Limb (tissue), 2 donors: ENCODE data around the gene ZG16B.

Experiments used
- DNase-seq, 2 donors: peaks; one replicate each; pipeline ENCODE4 v3.0.0-alpha.2; 2016; ENCODE audit errors: extremely low spot score in 2 of 2

ZG16B gene

DNA sequence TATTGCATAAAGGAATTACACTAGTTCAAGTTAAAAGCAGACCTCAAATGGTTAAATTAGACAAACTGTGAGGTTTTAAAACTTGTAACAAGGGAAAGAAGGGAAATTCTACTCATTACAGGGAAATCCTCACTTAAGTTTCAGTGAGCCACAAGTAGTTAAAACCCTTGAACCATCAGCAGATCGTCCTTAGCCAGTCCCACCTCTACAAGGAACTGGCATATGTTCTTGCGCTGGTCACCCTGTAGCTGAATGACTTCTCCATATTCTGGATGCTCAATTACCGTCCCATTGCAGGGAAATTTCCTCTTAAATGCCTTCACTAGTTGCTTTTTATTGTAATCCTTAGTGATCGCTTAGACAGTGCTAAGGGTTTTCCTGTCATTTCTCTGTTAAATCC, 7.6 kb upstream of the ZG16B start:
- DNase-seq = no peak

DNA sequence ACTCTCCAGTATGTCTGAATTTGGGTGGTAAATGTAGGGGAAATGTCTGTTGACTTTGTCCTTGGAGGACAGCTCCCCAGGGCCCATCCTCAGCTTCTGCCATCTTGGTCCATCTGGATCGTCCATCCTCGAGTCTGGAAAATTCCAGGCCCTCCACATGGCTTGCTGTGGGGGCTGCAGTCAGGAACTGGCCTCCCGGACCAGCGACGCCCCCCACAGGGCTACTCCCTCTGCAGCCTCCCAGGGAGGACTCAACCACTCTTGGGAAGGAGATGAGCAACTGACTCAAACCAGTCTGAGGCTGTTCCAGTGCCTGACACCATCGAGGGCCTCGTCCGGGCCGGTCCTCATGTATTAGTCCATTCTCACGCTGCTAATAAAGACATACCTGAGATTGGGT, 5.5 kb upstream of the ZG16B start:
- DNase-seq = no peak

DNA sequence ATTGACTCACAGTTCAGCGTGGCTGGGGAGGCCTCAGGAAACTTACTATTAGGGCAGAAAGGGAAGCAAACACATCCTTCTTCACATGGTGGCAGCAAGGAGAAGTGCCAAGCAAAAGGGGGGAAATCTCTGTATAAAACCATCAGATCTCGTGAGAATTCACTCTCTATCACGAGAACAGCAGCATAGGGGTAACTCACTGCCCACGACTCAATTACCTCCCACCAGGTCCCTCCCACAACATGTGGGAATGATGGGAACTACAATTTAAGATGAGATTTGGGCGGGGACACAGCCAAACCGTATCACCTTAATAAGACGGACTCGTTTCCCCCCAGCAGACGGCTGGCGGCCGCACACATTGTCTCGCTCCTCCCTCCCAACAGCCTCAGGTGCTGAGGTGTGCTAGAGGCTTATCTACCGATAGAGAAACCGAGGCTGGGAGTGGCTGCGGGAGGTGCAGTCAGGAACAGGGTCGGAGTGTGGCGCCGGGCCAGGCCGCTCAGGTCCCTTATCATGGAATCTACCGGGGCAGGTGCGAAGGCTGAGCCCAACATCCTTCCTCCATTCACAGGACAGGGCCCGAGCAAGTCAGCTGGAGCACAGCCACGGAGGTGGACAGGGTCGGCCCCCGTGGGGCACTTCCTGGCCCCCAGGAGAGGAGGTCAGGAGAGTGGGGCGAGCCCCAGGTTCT, 4.9 kb upstream of the ZG16B start:
- DNase-seq = no peak

DNA sequence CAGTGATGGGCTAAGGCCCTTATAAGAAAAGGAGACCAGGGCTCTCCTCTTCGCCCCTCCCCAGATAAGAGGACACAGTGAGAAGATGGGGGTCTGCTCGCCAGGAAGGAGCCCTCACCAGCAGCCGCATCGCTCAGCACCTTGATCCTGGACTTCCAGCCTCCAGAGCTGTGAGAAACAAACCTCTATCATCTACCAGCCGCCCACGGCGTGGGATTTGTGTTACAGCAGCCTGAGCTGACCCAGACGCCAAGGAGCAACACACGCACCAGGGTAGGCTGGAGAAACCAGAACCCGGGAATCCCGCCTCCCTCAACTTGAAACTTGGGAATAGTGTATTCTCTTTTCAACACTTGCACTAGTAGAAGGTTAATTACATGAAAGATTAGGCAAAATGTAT, 4.2 kb upstream of the ZG16B start:
- DNase-seq = no peak

DNA sequence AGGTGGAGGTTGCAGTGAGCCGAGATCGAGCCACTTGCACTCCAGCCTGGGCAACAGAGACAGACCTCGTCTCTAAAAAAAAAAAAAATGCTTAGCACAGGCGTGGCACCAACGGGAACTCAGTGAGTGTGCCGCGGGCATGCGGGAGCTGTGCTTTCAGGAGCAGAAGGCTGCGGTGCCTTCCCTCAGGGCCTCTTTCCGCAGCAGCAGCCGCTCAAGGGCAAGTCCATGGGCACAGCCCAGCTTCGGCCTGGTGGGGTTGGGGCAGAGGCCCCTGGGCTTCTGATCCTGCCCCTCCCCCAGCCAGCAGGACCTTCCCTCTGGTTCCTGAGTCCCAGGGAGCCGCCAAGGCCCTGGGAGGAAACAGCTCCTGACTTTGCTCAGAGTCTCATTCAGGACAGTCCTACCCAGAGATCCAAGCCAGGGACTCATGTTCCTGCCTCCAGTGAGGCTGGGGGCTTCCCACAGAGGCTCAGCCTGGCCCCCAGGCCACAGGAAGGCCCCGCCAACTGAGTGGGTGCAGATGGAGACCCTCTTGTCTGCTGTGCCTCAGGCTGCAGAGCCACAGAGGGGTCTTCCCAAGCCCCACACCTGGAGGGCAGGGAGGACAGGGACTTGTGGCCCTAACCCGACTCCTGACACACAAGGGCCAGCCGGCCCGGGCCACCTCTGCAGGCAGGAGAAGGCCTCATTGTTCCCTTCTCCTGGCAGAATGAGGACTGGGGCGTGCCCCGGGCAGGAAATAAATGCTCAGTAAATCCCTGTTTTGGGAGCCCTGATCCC, 3.3 kb upstream of the ZG16B start:
- no peak for DNase-seq

DNA sequence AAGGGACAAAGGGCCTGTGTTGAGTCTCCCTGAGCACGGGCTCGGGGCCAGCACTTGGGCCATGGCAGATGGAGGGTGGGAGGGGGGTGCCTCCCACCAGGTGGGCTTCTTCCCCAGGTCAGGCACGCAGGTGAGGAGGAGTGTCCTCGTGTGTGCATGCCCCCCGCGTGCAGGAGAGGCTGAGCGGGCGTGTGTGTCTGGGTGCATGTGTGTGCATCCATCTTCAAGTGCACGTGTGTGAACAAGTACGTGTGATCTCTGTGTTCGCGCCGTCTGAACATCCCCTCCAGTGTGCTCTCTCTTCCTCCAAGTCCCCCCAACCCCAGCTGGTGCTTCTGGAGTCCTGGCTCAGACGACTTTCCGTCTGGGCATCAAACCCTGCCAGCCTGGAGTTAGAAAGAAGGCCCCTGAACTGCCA, 2.7 kb upstream of the ZG16B start:
- no peak for DNase-seq

DNA sequence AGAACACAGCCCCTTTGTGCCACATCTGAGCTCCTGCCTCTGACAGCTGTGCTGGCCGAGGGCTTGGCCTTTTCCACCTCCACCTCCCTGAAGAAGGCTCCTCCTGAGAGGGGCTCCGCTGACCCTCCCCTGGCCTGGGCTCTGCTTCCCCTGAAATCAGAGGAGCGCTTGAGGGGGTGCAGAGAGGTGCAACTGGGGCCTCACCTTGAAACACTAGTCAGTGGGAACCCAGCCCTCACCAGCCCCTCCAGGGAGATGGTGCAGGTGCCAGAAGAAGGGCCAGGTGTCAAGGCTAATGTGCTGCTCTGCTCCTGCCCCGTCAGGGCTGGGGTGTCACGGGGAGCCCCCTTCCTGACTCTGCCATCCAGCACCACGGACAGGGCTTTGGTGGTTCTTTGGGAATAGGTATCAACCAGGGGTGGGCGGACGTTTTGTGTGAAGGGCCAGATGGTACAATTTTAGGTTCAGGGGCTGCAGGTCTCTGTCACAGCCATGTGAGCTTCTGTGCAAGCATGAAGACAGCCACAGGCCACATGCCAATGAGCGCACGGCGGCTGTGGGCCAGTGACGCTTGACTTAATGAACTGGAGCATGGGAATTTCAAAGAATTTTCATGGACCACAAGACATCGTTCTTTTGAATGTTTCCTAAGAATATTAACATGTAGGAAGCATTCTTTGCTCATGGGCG, 2.1 kb upstream of the ZG16B start:
- no peak for DNase-seq

DNA sequence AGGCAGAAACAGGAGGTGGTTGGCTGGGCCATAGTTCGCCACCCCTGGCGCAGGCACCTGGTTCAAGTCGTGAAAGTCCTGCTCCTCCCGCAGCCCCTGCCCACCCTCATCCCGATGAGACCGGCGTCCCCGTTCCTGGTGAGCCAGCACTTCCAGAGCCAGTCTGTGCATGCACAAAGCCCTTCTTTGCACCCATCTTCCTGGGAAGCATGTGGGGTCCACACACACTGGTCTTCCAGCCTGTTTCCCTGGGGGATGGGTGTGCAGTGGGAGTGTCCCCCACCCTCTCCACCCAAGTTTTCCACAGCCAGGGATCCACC, 1.6 kb upstream of the ZG16B start:
- no peak for DNase-seq

DNA sequence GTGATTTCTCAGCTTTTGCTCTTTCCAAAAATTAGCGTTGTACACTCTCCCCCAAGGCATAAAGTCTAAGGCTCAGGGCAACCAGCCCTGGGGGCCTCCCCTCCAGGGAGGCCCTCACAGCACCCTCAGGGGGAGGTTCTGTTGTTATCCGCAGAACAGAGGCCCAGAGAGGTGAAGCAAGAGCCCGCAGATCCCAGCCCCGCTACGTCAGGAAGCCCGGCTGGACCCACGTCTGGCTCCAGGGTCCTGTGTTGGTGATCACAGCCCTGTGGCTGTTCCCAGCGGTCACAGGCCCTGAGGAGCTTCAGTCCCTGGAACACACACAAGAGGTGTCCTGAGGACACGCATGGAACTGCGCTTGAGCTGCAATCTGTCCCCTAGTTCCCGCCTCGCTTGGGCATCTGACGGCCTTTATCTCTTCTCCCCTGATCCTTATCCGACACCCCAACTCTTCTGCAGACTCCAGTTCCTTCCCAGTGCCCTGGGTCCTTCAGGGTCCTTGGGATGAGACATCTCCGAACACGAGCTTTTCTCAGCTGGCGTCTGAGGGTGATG, 1.1 kb upstream of the ZG16B start:
- DNase-seq = no peak

DNA sequence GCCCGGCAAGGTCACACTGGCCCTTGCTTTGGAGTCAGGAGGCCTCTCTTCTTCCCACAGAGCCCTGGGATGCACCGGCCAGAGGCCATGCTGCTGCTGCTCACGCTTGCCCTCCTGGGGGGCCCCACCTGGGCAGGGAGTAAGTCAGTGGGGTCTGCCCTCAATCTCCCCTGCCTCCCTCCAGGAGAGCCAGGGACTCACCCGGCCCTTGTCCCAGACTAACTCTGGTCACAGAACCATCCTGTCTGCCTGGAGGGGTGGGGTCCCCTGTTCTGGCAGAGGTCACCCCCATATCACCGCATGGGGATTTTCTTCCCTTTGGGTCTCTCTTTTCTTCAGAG, 222 bp downstream of the ZG16B start:
- DNase-seq = no peak

DNA sequence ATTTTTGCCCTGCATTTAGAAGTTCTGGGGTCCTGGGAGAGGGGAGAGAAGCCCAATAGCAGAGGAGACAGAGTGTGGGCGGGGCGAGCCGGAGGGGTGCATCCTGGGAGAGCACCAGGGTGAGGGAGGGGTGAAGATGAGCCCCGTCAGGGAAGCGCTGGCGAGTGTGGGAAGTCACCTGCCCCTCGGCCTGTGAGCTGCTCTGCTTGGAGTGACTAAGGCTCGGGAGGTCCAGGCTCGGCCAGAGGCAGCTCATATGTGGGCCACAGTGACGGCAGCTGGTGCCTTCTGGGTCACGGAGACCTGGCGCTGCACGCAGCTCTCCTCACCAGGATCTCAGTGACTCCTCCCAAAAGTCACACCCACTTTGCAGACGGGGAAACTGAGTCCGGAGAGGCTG, 1.1 kb downstream of the ZG16B start:
- no peak for DNase-seq

DNA sequence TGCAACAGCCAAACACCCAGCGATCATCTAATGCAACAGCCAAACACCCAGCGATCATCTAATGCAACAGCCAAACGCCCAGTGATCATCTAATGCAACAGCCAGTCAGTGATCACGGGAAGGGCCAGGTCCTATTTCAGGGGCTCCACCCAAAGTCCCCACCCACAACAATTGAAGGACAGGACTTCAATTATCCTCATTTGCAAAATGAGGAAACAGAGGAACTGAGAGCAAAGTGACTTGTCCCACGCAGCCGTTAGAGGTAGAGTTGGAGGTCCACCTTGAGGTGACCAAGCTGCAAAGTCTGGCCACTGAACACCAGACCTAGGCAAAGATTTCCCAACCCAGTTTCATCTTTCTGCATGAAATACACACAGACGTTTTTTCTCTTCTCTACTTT, 3.7 kb downstream of the ZG16B start:
- no peak for DNase-seq

DNA sequence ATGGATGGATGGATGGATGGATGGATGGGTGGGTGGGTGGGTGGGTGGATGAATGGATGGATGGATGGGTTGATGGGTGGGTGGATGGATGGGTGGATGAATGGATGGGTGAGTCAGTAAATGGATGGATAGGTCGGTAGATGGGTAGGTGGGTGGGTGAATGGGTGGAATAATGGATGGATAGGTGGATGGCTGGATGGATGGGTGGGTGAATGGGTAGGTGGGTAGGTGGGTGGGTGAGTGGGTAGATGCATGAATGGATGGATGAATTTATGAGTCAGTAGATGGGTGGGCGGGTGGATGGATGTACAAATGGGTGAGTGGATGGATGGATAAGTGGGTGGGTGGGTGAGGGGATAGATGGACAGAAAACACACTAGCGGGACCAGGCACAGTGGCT, 4.9 kb downstream of the ZG16B start:
- DNase-seq = no peak

DNA sequence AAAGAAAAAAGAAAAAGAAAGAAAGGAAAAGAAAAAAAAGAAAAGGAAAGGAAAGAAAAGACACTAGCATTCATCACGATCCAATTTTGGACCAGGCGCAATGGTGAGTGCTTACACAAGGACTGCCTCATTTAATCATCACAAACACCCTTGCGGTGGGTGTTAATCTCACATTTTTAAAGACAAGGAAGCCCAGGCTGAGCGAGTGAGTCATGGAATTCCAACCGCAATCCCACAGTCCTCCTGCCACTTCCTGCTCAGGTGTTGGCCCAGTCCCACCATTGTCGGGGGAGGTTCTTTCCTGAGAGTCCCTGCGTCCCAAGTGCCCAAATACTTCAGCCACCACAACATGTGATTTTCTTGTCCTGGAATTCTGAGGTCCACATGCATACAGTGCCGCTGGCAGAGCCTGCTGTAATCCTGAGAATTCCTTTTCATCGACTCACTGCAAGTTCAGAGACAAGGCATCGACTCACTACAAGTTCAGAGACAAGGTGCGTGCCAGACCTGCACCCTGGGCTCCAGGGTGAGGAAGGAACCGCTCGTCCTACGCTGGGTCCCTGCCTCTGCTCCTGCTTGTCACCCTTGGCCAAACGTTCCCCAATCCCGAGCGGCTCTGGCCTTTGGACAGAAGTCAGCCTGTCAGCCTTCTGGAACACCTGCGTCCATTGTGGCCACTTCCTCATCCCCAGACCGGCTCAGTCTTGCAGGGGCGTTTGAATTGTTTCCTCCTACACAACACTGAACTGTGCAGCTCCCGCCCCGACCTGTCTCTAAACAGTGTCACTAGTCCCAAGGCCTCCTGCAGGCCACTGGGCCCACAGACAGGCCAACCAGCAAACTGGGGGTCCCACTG, 5.8 kb downstream of the ZG16B start:
- DNase-seq = no peak

DNA sequence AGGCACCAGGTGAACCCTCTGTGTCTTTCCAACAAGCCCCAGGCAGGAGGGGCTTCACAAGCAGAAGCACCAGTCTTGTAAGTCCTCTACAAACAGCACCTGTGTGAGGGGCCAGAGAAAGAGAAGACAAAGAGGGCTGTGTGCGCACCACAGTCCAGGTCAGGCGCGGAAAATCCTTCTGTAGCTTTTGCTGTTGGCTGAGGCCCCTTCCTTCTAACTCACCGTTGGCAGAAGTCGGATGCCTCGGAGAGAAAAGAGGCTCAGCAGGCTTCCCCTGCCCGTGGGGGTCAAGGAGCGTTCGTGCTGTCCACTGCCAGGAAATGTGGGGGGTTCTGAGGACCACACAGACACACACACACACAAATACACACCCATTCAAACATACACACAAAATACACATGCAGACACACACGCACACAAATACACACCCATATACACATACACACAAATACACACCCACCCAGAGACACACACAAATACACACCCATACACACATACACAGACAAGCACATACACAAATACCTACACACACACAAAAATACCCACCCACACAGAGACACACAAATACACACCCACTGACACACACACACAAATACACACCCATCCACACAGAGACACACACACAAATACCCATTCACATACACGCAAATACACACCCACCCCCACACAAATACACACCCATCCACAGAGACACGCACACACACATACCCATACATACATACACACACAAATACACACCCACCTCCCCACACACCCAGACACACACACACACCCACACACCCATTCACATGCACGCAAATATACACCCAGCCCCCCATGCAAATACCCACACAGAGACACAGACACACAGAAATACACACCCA, 6.8 kb downstream of the ZG16B start:
- DNase-seq = no peak

DNA sequence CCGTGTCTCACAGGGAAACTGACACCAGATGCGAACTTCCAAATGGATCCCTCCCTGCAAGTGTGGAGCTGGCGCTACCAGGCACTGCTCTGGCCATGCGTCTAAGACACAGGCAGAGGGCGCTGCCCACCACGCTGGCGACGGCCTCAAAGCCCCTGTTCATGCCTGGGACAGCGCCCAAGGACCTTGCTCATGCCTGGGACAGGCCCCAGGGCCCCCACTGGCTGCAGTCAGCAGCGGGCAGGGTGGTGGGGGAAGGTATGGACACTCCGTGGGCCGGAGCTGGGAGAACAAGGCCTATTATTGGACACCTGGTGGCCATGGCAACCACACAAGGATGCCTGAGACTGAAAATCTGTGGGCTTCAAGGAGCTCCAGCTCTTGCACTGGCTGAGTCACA, 8.8 kb downstream of the ZG16B start:
- peak; percentile 42 to 70 for DNase-seq

DNA sequence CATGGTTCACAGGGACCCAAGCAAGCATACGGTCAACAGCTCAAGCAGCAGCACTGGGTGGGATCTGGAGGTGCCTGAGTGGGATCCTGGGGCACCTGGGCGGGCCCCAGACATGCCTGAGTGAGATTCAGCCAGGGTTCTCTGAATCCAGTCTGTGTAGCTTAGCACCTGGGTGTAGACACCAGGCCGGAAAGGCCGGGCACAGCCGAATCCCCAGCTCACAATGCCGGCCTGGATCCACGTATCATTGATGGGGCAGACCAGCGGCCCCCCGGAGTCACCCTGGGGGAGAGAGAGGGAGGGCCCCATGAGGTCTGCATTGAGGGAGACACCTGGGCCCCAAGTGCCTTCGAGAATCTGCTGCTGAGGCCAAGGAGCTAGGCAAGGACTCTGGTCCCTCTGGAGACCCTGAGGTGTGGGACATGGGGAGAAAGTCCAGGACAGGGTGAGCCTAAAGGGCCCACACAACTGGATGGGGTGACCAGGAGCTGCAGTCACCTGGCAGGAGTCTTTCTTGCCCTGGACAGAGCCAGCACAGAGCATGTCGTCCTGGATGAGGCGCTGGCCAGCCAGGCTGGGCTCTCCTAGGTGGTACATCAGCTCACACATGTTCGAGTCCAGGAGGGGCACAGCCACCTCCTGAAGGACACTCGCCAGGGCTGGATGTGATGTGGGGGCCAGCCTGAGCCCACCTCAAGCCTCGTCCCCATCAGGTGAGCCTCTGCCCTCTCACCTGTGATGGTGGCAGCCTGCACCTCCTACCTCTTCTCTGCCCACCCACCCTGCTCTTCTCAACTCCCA, 9.7 kb downstream of the ZG16B start:
- peak in 1 of 2 donors; percentile 18 for DNase-seq

DNA sequence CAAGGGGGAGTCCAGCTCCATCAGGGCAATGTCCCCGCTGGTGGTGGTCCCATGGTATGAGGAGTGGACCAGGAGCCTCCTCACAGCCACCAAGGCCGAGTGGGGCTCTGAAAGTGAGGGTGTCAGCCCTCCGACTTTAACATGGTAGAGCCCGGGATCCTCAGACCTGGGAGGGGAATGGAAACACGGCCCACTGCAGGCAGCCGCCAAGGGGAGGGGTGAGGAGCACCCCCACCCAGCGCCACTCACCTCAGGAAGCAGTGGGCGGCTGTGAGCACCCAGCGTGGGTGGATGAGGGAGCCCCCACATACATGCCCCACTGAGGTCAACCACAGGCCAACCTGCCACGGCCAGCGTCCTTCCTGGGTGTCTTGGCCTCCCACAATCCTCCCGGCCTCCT, 10.8 kb downstream of the ZG16B start:
- peak in 1 of 2 donors; percentile 8 for DNase-seq

DNA sequence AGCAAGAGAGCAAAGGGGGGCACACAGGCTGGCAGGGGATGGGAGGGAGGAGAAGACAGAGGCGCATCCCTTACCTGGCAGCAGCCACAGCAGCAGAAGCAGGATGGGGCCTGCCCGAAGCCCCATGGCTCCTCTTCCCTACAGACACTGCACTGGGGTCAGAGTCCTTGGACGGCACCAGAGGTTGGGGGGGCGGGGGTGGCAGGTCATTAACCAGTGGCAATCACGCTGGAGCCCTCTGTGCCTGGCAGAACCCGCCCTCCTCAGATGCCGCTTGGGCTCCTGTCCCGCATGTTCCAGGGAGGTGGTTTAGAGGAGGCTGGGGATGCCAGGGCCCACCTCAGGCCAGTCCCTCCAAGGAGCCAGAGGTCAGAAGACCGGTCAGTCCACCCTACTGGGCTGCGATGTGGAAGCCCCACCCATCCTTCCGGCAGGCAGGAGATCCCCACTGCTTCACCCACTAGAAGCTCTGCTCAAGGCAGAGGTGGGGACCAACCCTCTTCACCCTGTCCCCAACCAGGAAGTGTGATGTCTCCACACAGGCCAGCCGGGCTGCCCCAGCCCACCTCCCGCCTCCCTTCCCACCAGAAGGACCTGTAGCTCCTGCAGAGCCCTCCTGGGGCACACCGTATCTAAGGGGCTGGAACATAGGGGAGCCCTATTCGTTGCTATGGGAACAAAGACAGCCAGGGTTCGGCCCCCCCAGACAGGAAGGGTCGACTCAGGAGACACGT, 11.7 kb downstream of the ZG16B start:
- peak in 1 of 2 donors; percentile 11 for DNase-seq
